ENCODE results near the gene AARS2. TPM values are rescaled to one million over a fixed set of nuclear protein-coding genes. Genes with fewer than 3 reads are reported as not detected.

The AARS2 gene
- total and polyA plus RNA-seq, 2 experiments from 2014 or later: 12.6 to 17.6 TPM

DNA sequence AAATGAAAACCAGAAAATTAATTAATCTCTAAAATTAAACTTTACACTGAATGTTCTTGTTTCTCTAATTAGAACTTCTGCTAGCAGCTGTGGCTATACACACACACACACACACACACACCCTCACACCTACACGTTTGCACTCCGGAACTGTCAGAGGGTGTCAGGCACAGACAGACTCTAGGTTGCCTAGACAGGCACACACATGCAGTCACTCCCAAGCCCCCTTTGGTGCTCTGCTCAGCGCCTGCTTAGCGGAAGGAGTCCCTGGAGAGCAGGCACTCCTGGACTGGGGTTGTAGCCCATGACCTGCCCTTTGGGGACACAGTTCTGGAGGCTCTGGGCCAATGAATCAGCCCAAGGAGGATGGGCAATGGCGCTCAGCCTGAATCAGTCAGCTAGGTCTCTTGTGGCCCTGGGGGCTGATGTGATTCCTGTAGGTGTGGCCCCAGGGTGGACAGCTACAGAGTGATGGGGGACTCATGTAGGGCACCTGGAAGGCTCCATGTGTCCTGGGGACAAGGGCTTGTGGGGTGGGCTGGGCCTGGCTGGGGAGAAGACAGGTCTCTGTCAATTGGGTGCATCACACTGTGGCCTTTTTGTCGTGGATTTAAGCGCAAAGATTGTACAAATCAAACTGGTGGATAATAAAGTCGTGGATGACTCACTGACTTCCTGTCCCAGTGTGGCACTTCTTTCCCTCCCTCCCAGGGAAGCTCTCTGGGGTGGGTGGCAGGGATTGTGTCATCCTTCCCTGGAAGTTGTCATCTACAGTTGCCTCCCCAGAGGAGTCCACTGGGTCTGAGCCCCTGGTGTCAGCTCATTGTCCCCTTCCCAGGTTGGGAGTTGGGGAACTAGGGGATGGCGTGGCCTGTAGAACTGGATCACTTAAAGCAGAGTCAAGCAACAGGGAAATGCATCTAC is 34.1 kb downstream of the AARS2 start:
- H4K20me1 ChIP-seq (ENCODE audit: insufficient read depth, poor library complexity, severe bottlenecking): no peaks in the 10 kb centered on the region

DNA sequence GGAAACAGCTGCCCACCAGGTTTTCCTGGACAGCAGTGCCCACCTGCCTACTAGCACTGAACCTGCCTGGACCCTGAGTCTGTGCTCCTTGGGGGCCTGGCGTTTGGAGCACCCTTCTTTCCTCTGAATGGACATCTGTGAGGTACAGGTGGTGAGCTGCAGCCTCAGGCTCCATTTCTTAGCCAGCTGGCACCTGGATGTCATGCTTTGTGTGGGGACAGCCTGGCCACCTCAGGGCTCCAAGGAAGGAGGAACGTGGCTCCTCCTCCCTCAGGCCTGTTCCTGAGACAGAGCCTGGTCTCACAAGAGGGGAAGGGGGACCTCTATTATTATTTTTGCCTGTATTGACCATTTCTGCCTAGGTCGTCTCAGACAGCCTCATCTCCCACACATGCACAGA is 34.8 kb downstream of the AARS2 start:
- Histone ChIP-seq H3K79me2 (no peaks in the 10 kb centered on the region), H3K4me2 (no peak overlapping the region), H3K4me1 (ENCODE audit: insufficient read depth) (no peaks in the 10 kb centered on the region), H3K27ac (no peak overlapping the region), H4K20me1 (ENCODE audit: insufficient read depth, poor library complexity, severe bottlenecking) (no peaks in the 10 kb centered on the region), H3K9me3 (ENCODE audit: low read depth) (no peaks in the 10 kb centered on the region), H2AFZ (no peak overlapping the region), H3K4me3 (no peak overlapping the region), H3K9me2 (replicated peaks; ENCODE audit: insufficient read depth) (no peaks in the 10 kb centered on the region), H3K36me3 (replicated peaks; ENCODE audit: insufficient read depth, low read depth) (no peaks in the 10 kb centered on the region), H3K27me3 (peaks cover 61% of the 10 kb centered on the region)
- no peak for DNase-seq (ENCODE audit: low spot score)
- 63% methylated on average over 3 of the region's 3 CpGs for WGBS (ENCODE audit: low lambda C conversion rate, missing lambda C conversion rate)
- TF ChIP-seq, protein P1, sequence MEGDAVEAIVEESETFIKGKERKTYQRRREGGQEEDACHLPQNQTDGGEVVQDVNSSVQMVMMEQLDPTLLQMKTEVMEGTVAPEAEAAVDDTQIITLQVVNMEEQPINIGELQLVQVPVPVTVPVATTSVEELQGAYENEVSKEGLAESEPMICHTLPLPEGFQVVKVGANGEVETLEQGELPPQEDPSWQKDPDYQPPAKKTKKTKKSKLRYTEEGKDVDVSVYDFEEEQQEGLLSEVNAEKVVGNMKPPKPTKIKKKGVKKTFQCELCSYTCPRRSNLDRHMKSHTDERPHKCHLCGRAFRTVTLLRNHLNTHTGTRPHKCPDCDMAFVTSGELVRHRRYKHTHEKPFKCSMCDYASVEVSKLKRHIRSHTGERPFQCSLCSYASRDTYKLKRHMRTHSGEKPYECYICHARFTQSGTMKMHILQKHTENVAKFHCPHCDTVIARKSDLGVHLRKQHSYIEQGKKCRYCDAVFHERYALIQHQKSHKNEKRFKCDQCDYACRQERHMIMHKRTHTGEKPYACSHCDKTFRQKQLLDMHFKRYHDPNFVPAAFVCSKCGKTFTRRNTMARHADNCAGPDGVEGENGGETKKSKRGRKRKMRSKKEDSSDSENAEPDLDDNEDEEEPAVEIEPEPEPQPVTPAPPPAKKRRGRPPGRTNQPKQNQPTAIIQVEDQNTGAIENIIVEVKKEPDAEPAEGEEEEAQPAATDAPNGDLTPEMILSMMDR (IDR thresholded peaks at IDR 0.05; ENCODE audit: poor library complexity): no peak
- TF ChIP-seq EZH2phosphoT487 (IDR thresholded peaks at IDR 0.05; ENCODE audit: low read depth, severe bottlenecking, unreplicated experiment): no peak
- no peak for TF ChIP-seq EZH2 (IDR thresholded peaks at IDR 0.05; ENCODE audit: borderline replicate concordance)

More for the DNA sequence above, 34.1 kb downstream of the AARS2 start:
- Histone ChIP-seq H3K36me3 (replicated peaks; ENCODE audit: insufficient read depth, low read depth) (no peaks in the 10 kb centered on the region), H3K27me3 (peaks cover 61% of the 10 kb centered on the region), H3K27ac (no peak overlapping the region), H3K79me2 (no peaks in the 10 kb centered on the region), H3K4me3 (no peak overlapping the region), H2AFZ (no peak overlapping the region), H3K9me2 (replicated peaks; ENCODE audit: insufficient read depth) (no peaks in the 10 kb centered on the region), H3K4me2 (no peak overlapping the region), H3K4me1 (ENCODE audit: insufficient read depth) (no peaks in the 10 kb centered on the region), H3K9me3 (ENCODE audit: low read depth) (no peaks in the 10 kb centered on the region)
- no peak for DNase-seq (ENCODE audit: low spot score)
- no peak for TF ChIP-seq EZH2 (IDR thresholded peaks at IDR 0.05; ENCODE audit: borderline replicate concordance)
- no peak for TF ChIP-seq EZH2phosphoT487 (IDR thresholded peaks at IDR 0.05; ENCODE audit: low read depth, severe bottlenecking, unreplicated experiment)
- TF ChIP-seq, protein P1 (IDR thresholded peaks at IDR 0.05; ENCODE audit: poor library complexity): no peak
- 69% methylated on average over 9 of the region's 9 CpGs for WGBS (ENCODE audit: low lambda C conversion rate, missing lambda C conversion rate)

DNA sequence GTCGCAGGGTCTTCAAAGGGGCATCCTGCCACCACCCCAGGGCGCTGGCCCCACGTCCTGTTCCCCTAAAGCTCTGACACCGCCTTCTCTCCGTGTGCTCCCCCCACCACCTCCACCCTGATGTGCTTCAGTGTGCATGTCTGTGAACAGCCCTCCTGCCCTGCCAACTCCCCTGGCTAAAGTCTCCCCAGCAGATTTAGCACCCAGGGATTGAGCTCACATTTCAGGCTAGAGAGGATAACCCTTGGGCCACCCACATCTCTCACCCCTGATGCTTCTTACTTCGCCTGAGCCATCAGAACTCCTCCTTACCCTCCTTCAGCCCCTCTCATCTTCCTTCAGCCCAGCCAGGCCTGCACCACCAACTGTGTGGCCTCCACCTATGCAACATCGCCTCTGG is 35.4 kb downstream of the AARS2 start:
- 86% methylated on average over 7 of the region's 7 CpGs for WGBS (ENCODE audit: low lambda C conversion rate, missing lambda C conversion rate)
- H3K36me3 ChIP-seq (replicated peaks; ENCODE audit: insufficient read depth, low read depth): no peaks in the 10 kb centered on the region
- no peaks in the 10 kb centered on the region for H3K79me2 ChIP-seq
- no peak overlapping the region for H3K4me2 ChIP-seq
- no peak overlapping the region for H3K27ac ChIP-seq
- TF ChIP-seq EZH2phosphoT487 (IDR thresholded peaks at IDR 0.05; ENCODE audit: low read depth, severe bottlenecking, unreplicated experiment) (no peak), EZH2 (IDR thresholded peaks at IDR 0.05; ENCODE audit: borderline replicate concordance) (no peak)
- TF ChIP-seq, protein P1 (IDR thresholded peaks at IDR 0.05; ENCODE audit: poor library complexity): no peak
- H3K27me3 ChIP-seq: peaks cover 60% of the 10 kb centered on the region
- no peaks in the 10 kb centered on the region for H3K9me3 ChIP-seq (ENCODE audit: low read depth)
- no peak overlapping the region for H3K4me3 ChIP-seq
- H3K9me2 ChIP-seq (replicated peaks; ENCODE audit: insufficient read depth): no peaks in the 10 kb centered on the region
- H2AFZ ChIP-seq: no peak overlapping the region
- H3K4me1 ChIP-seq (ENCODE audit: insufficient read depth): no peaks in the 10 kb centered on the region
- no peak for DNase-seq (ENCODE audit: low spot score)
- no peaks in the 10 kb centered on the region for H4K20me1 ChIP-seq (ENCODE audit: insufficient read depth, poor library complexity, severe bottlenecking)

Data from hepatocyte (in vitro differentiated cells).